Endothelial cell of umbilical vein (primary cell): ENCODE data around the gene MAGEA9B.
"Not testable (repeated sequence)": the region's sequence is repeated elsewhere in the genome, so short reads cannot be mapped to it uniquely, and the experiment has no call there.

ENCODE experiments used
- CTCF ChIP-seq, 2 donors: IDR thresholded peaks; 1 replicate in 1 of 2; 2 replicates in 1 of 2; pipeline ENCODE4 v1.5.1; 2011; ENCODE audit warnings: low read length in 2 of 2, mild to moderate bottlenecking in 2 of 2, moderate library complexity in 2 of 2, control low read depth in 1 of 2, inconsistent platforms in 1 of 2, low read depth in 1 of 2; ENCODE audit not compliant: insufficient read depth in 1 of 2; ENCODE audit errors: extremely low read depth in 1 of 2
- EZH2 ChIP-seq: IDR thresholded peaks from 2 replicates; pipeline ENCODE4 v1.6.1; 2012; ENCODE audit warnings: borderline replicate concordance, low read depth, mild to moderate bottlenecking, moderate library complexity, low read length, inconsistent platforms; ENCODE audit not compliant: severe bottlenecking
- POLR2A ChIP-seq: IDR thresholded peaks from 2 replicates; pipeline ENCODE4 v1.6.1; 2012; ENCODE audit warnings: low read depth, mild to moderate bottlenecking, control low read depth, low read length
- POLR2AphosphoS5 ChIP-seq: IDR thresholded peaks from 2 replicates; pipeline ENCODE4 v1.6.1; 2012; ENCODE audit warnings: low read depth, mild to moderate bottlenecking, control low read depth, low read length, moderate library complexity; ENCODE audit not compliant: insufficient read depth

- TF ChIP-seq POLR2AphosphoS5; CTCF (IDR thresholded peaks at IDR 0.05; ENCODE audit: extremely low read depth in 1 of 2, insufficient read depth in 1 of 2, low read depth in 1 of 2, low read length in 2 of 2); EZH2; POLR2A: not testable (repeated sequence)
Observed at GRCh38 chrX:149550454-149550853, 36.8 kb downstream of the MAGEA9B start.
